ENCODE measurements around the gene ZBTB20.
A peak's percentile ranks its signal among the peaks of the same experiment; 100 is the strongest.

The ZBTB20 gene

GRCh38 chr3:114290911-114291901, 855.9 kb downstream of the ZBTB20 start:
- H3K27ac ChIP-seq (ENCODE audit: low read length): peak overlapping the region; percentile 96
- H3K4me2 ChIP-seq (ENCODE audit: low read length): peak overlapping the region; percentile 70
- no peaks in the 10 kb centered on the region for H4K20me1 ChIP-seq (ENCODE audit: insufficient read depth, low read length)
- H3K4me1 ChIP-seq (ENCODE audit: low read length): peaks cover 61% of the 10 kb centered on the region
- H3K4me3 ChIP-seq (ENCODE audit: low read length): peak overlapping the region; percentile 61
- H2AFZ ChIP-seq (ENCODE audit: low read depth, low read length): peak overlapping the region; percentile 68; the same call in 1 of the 2 replicates
- no peaks in the 10 kb centered on the region for H3K27me3 ChIP-seq (ENCODE audit: low read depth, low read length)
- H3K9ac ChIP-seq (ENCODE audit: low read length): peak overlapping the region; percentile 67
- no peaks in the 10 kb centered on the region for H3K36me3 ChIP-seq (replicated peaks; ENCODE audit: low read depth, low read length)
- no peaks in the 10 kb centered on the region for H3K9me3 ChIP-seq (ENCODE audit: insufficient read depth, low read length)
- peak; percentile 96 for TF ChIP-seq CTCF (IDR thresholded peaks at IDR 0.05; ENCODE audit: low read depth, low read length)
- no peak for TF ChIP-seq EZH2phosphoT487 (IDR thresholded peaks at IDR 0.05; ENCODE audit: low read depth)
- H3K79me2 ChIP-seq (ENCODE audit: low read length): no peaks in the 10 kb centered on the region

- H2AFZ ChIP-seq (ENCODE audit: low read depth, low read length): peak overlapping the region; percentile 37
- H3K4me3 ChIP-seq (ENCODE audit: low read length): peak overlapping the region; percentile 31
- no peaks in the 10 kb centered on the region for H3K9me3 ChIP-seq (ENCODE audit: insufficient read depth, low read length)
- TF ChIP-seq CTCF (IDR thresholded peaks at IDR 0.05; ENCODE audit: low read depth, low read length): no peak
- TF ChIP-seq EZH2phosphoT487 (IDR thresholded peaks at IDR 0.05; ENCODE audit: low read depth): no peak
- H3K4me2 ChIP-seq (ENCODE audit: low read length): peak overlapping the region; percentile 56
- peak overlapping the region; percentile 27; the same call in 1 of the 2 replicates for H3K9ac ChIP-seq (ENCODE audit: low read length)
- H3K79me2 ChIP-seq (ENCODE audit: low read length): no peaks in the 10 kb centered on the region
- peaks cover 9% of the 10 kb centered on the region for H3K36me3 ChIP-seq (replicated peaks; ENCODE audit: low read depth, low read length)
- H3K27me3 ChIP-seq (ENCODE audit: low read depth, low read length): no peaks in the 10 kb centered on the region
- no peaks in the 10 kb centered on the region for H4K20me1 ChIP-seq (ENCODE audit: insufficient read depth, low read length)
- H3K27ac ChIP-seq (ENCODE audit: low read length): peak overlapping the region; percentile 50
- peaks cover 41% of the 10 kb centered on the region for H3K4me1 ChIP-seq (ENCODE audit: low read length)
Observed at GRCh38 chr3:114286266-114286665, 860.8 kb downstream of the ZBTB20 start.

GRCh38 chr3:114285648-114286230, 861.3 kb downstream of the ZBTB20 start:
- TF ChIP-seq EZH2phosphoT487 (IDR thresholded peaks at IDR 0.05; ENCODE audit: low read depth) (no peak), CTCF (IDR thresholded peaks at IDR 0.05; ENCODE audit: low read depth, low read length) (no peak)
- H3K9ac ChIP-seq (ENCODE audit: low read length): peak overlapping the region; percentile 27; the same call in 1 of the 2 replicates
- peak overlapping the region; percentile 56 for H3K4me2 ChIP-seq (ENCODE audit: low read length)
- no peaks in the 10 kb centered on the region for H3K79me2 ChIP-seq (ENCODE audit: low read length)
- H3K4me3 ChIP-seq (ENCODE audit: low read length): peak overlapping the region; percentile 31
- no peaks in the 10 kb centered on the region for H3K9me3 ChIP-seq (ENCODE audit: insufficient read depth, low read length)
- peaks cover 36% of the 10 kb centered on the region for H3K4me1 ChIP-seq (ENCODE audit: low read length)
- H3K36me3 ChIP-seq (replicated peaks; ENCODE audit: low read depth, low read length): peaks cover 9% of the 10 kb centered on the region
- peak overlapping the region; percentile 50 for H3K27ac ChIP-seq (ENCODE audit: low read length)
- no peaks in the 10 kb centered on the region for H3K27me3 ChIP-seq (ENCODE audit: low read depth, low read length)
- no peaks in the 10 kb centered on the region for H4K20me1 ChIP-seq (ENCODE audit: insufficient read depth, low read length)
- H2AFZ ChIP-seq (ENCODE audit: low read depth, low read length): peak overlapping the region; percentile 37

DNA sequence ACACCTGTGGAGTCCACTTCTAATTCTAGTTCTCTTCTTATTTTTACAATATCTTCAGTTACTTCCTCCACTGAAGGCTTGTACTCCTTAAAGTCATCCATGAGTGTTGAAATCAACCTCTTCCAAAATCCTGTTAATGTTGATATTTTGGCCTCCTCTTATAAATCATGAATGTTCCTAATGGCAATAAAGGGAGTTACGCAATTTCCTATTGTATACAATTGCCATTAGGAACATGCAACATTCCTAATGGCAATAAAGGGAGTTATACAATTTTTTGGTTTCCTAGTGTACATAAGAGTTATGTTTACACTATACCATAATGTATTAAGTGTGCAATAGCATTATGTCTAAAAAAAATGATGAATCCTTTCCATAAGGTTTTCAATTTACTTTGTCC, 862.4 kb downstream of the ZBTB20 start:
- Histone ChIP-seq H3K9me3 (ENCODE audit: insufficient read depth, low read length) (no peaks in the 10 kb centered on the region), H3K27me3 (ENCODE audit: low read depth, low read length) (no peaks in the 10 kb centered on the region), H4K20me1 (ENCODE audit: insufficient read depth, low read length) (no peaks in the 10 kb centered on the region), H3K36me3 (replicated peaks; ENCODE audit: low read depth, low read length) (peaks cover 9% of the 10 kb centered on the region), H3K4me3 (ENCODE audit: low read length) (no peak overlapping the region), H2AFZ (ENCODE audit: low read depth, low read length) (no peak overlapping the region), H3K4me2 (ENCODE audit: low read length) (no peak overlapping the region), H3K79me2 (ENCODE audit: low read length) (no peaks in the 10 kb centered on the region), H3K9ac (ENCODE audit: low read length) (no peak overlapping the region), H3K27ac (ENCODE audit: low read length) (no peak overlapping the region), H3K4me1 (ENCODE audit: low read length) (peaks cover 25% of the 10 kb centered on the region)
- TF ChIP-seq CTCF (IDR thresholded peaks at IDR 0.05; ENCODE audit: low read depth, low read length): no peak
- TF ChIP-seq EZH2phosphoT487 (IDR thresholded peaks at IDR 0.05; ENCODE audit: low read depth): no peak

All from OCI-LY3 (cell line).